HG03521 (cell line): Measurements from ENCODE around the gene PPP1R26.
"Not testable (repeated sequence)": the region's sequence is repeated elsewhere in the genome, so short reads cannot be mapped to it uniquely, and the experiment has no call there.

Experiments used
- ATAC-seq: cut with Tn5 transposase; IDR thresholded peaks from one replicate; pipeline ENCODE4 v1.9.1; 2021; ENCODE audit warnings: mild to moderate bottlenecking, moderate library complexity; ENCODE audit not compliant: unreplicated experiment

The PPP1R26 gene

GRCh38 chr9:135519179-135519971, 39.8 kb downstream of the PPP1R26 start:
- ATAC-seq: no peak

GRCh38 chr9:135520916-135521607, 41.5 kb downstream of the PPP1R26 start, which contains the start of gene LCN1:
Gene LCN1, plus strand, starts transcription at chr9:135521440. Its CDS starts 58 bp downstream, at chr9:135521498.
- ATAC-seq: no peak

- ATAC-seq: no peak
Observed at GRCh38 chr9:135521608-135522095, 42.1 kb downstream of the PPP1R26 start.

GRCh38 chr9:135522137-135522877, 42.7 kb downstream of the PPP1R26 start:
- no peak for ATAC-seq

GRCh38 chr9:135522931-135523330, 43.3 kb downstream of the PPP1R26 start:
- ATAC-seq: no peak

GRCh38 chr9:135523521-135524129, 44.0 kb downstream of the PPP1R26 start:
- ATAC-seq: no peak

GRCh38 chr9:135524130-135524861, 44.7 kb downstream of the PPP1R26 start:
- no peak for ATAC-seq

- ATAC-seq: no peak
Observed at GRCh38 chr9:135525241-135526088, 45.9 kb downstream of the PPP1R26 start.

- ATAC-seq: no peak
Observed at GRCh38 chr9:135526089-135526729, 46.6 kb downstream of the PPP1R26 start.

- ATAC-seq: no peak
Observed at GRCh38 chr9:135526730-135527571, 47.4 kb downstream of the PPP1R26 start.

GRCh38 chr9:135528842-135529435, 49.4 kb downstream of the PPP1R26 start:
- not testable (repeated sequence) for ATAC-seq

GRCh38 chr9:135530146-135530545, 50.6 kb downstream of the PPP1R26 start:
- no peak for ATAC-seq

- no peak for ATAC-seq
Observed at GRCh38 chr9:135531096-135531495, 51.5 kb downstream of the PPP1R26 start.

GRCh38 chr9:135533113-135533512, 53.5 kb downstream of the PPP1R26 start:
- ATAC-seq: no peak

GRCh38 chr9:135533674-135534073, 54.1 kb downstream of the PPP1R26 start:
- ATAC-seq: no peak

GRCh38 chr9:135534192-135534711, 54.7 kb downstream of the PPP1R26 start:
- ATAC-seq: not testable (repeated sequence)

GRCh38 chr9:135534826-135535225, 55.2 kb downstream of the PPP1R26 start:
- not testable (repeated sequence) for ATAC-seq
